G401 (cell line): ENCODE measurements around the gene C1orf141. TPM values are rescaled to one million over a fixed set of nuclear protein-coding genes. Genes with fewer than 3 reads are reported as not detected.

Experiments used
- DNase-seq: peaks from one replicate; pipeline ENCODE4 v3.0.0-alpha.2; 2015; ENCODE audit warnings: low spot score
- in situ Hi-C: cut with HindIII; loops from 2 replicates; pipeline ENCODE4 v1.10.0; 2016; ENCODE audit warnings: low sequenced_read_pairs, mixed read lengths
- total RNA-seq: library from RNA; depleted of rRNA; stranded (reverse); fragments of >200 nt; shearing (Covaris generic); gene quantifications from 2 replicates; pipeline ENCODE4 v1.2.3, GENCODE V29; 2014; rRNA removed

C1orf141 gene
- total RNA-seq, 1 experiment from 2014 or later, result not detected

DNA sequence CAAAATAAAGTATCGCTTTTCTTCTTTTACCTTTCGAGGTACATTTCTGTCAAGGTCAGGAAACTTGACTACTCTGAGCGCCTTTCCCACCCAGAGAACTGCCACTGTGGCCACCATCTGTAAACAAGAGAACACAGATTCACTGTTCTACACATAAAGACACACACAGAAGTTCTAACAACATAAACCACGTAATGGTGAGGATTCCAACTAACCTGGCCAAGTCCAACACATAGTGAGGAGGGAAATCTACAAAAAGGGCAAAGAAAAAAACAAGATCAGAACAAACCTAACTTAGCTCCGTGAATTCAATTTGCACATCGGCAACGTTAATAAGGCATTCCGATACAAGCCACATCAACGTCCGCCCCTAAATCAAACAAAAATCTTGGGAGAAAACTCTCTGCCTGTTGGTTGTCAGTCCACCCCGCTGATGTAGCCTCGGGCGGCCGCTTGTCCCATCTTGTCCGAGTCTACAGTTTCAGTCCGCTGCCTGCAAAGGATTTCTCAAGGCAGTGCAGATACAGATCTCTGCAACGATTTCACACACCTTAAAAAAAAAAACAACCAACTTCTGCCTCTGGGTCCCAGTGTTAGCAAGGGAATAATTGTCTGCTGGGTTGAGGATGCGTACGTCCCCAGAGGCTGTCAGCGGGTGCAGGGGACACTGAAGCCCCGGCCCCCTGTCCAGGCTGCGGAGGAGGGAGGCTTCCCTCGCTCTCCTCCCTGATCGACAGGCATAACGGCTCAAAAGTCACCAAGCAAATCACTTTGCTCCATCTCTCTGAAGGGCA is 81.8 kb downstream of the C1orf141 start:
- DNase-seq, result peak; percentile 55
- in situ Hi-C loops, result no loop called here

DNA sequence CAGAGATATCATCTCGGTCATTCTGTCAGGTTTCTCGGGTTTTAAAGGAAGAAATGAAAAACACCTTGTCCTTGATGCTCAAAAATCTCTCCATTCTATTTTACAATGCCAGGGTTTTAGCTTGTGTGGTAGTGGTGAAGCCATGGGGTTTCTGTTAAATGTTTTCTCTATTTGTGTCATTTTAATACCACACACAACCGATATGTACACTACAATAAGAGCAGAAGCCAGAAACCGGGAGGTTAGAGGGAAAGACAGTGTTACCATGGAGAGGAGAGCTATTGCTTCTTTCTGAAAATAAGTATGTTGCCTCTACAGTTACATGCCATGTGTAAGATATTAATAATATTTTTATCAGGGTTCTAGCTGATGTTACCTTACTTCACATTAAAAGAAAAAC is 83.6 kb downstream of the C1orf141 start:
- no peak for DNase-seq
- in situ Hi-C loops, result no loop called here

DNA sequence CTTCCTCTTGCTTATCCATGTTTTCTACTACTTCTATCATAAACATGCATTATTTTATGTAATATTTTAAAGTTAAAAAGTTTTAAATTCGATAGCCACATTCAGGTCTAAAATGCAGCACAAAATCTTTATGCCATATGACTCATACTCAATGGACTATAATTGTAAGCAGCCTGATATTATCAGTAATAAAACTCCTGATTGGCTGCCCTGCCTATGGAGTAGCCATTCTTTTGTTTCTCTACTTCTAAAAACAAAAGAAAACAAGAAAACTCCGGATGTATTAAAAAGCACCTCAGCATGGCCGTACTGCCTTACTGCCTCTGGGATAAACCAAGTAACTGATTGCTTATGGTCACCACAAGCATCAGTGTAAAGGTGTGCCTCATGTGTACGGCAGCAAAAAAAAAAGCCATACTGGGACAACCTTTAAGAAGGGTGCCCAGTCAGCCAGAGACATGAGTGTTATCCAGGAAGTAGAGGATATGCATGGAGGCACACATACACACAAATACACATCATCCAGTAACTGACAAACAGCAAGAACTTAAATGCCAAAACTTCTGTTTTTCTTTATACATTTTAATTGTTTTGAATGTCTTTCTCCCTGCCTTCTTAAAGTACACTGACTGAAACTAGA is 90.0 kb downstream of the C1orf141 start:
- in situ Hi-C loops, result no loop called here
- no peak for DNase-seq

DNA sequence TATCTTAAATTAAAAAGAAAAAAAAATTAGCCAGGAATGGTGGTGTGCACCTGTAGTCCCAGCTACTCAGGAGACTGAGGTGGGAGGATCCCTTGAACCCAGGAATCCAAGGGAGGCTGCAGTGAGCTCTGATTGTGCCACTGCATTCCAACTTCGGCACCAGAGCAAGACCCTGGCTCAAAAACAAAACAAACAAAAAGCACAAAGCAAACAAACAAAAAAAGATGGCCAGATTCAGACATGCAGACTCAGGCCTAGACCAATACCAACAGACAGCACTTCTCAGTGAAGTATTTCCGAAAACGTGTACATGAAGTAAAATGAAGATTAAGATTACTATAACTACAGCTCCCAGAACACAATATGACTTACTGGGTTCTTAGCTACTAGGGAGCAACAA is 91.4 kb downstream of the C1orf141 start:
- in situ Hi-C loops, result no loop called here
- DNase-seq, result no peak

Other genes with a start within 250 kb of the C1orf141 start
- gene DNAI4, start 210.1 kb downstream of the C1orf141 start, total RNA-seq, result 3.7 and 7.3 TPM in 2 replicates
- 13.5 and 20.5 TPM in 2 replicates for gene MIER1, start 210.0 kb downstream of the C1orf141 start, total RNA-seq
- gene SLC35D1, start 80.8 kb downstream of the C1orf141 start, total RNA-seq, result 2.5 and 4.7 TPM in 2 replicates
- not detected in 2 replicates for gene IL23R, start 31.5 kb upstream of the C1orf141 start, total RNA-seq
- gene IL12RB2, start 172.9 kb upstream of the C1orf141 start, total RNA-seq, result not detected in 2 replicates